Fibroblast of skin of left quadriceps (primary cell): ENCODE data around the gene MTLN.
"Not testable (repeated sequence)": the region's sequence is repeated elsewhere in the genome, so short reads cannot be mapped to it uniquely, and the experiment has no call there.

ENCODE experiments used
- DNase-seq, 2 experiments: peaks; one replicate each; pipeline ENCODE4 v3.0.0-alpha.2; 2013; ENCODE audit warnings: low read depth in 2 of 2

MTLN gene

GRCh38 chr2:110211938-110212858, at the start of gene MTLN:
Gene MTLN, minus strand, starts transcription at chr2:110212547. Its CDS starts 22 bp downstream, at chr2:110212525.
- DNase-seq: peak; percentile 27 to 32

DNA sequence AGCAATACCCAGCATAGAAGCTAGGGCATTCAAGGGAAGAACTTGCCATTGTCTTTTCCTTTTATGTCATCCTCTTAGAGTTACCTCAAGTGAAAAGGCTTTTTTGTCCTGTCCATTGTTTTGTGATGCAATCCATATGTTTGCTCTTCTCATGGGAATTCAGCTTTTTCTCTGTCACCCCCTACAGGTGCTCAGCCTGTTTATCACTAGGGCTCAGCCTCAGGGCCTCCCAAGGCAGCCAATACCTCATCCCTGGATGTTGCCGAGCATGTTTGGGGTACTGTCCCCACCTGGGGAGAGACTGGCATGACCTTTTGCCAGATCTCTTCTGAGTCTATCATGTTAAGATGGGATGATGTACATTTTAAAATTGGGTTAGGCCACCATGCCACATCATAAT, 49.6 kb upstream of the MTLN start:
- not testable (repeated sequence) for DNase-seq

- not testable (repeated sequence) for DNase-seq
Measured at GRCh38 chr2:110248081-110248795, 35.9 kb upstream of the MTLN start.

DNA sequence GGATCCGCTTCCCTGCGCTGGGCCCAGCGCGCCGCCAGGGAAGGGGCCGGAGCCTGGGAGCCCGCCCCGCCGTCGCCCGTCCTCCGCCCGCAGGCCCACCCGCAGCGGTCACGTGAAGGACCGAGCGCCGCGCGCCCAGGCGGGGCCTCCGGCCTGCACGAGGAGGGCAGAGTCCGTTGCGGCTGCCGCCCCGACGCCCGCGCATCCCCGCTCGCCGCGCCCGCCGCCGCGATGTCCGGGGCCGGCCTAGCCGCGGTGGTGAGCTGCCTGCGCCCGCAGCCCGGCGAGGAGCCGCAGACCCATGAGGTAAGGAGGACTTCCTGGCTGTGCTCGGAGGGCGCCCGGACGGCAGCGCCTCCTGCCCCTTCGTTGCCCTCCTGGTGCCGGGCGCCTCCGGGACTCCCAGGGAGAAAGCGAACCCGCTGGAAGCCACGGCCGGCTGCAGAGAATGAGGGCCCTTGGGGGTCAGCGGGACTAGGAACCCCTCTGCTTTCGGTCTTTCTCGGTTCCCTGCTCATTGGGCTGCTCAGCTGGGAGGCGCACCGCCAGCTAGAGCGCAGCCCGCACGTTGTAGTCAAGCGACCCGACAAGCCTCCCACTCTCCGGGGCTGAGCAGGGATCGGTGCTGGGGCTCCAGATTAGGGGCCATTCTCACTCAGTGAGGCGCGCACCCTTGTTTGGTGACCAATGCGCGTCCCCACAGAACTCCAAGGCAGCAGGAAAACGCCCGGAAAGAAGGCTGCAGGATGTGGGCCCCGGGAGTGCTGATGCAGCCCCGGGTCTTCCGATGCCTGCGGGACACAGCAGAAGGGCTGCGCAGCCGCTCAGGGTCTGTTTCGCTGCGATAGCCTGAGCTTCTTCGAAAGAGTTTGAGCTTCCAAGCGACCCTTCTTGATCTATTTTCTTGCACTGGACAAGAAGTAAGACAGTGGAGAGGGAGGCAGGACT, 33.4 kb upstream of the MTLN start:
- not testable (repeated sequence) for DNase-seq

DNA sequence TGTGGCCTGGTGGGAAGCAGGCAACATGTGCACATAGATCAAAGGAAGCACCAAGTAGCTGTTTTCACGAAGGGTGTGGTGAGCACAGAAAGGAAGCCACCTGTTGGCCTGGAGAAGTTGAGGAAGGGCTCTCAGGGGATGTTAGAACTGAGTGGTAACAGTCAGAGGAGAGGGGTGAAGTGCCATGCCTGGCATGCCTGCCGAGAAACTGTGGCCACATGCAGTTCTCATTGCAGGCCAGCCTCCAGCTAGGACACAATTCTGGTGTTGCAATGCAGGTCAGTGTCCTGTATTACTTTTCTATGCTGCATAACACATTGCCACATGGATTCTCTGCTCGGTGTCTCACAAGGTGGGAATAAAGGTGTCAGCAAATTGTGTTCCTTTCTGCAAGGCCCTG, 30.9 kb upstream of the MTLN start:
- not testable (repeated sequence) for DNase-seq

DNA sequence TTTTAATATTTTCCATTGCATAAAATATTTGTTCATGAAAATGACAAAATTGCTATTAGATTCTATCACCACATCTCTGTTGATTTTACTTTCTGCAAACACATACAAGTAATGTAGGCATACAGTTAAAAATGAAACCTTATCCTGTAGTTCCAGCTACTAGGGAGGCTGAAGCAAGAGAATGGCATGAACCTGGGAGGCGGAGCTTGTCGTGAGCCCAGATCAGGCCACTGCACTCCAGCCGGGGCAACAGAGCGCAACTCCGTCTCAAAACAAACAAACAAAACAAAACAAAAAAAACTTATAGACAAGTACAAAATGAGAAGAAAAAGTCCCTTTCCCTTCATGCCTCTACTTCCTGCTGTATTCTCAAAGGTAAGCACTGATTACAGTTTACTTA, 22.2 kb upstream of the MTLN start:
- not testable (repeated sequence) for DNase-seq

GRCh38 chr2:110229886-110230285, 17.5 kb upstream of the MTLN start:
- not testable (repeated sequence) for DNase-seq

DNA sequence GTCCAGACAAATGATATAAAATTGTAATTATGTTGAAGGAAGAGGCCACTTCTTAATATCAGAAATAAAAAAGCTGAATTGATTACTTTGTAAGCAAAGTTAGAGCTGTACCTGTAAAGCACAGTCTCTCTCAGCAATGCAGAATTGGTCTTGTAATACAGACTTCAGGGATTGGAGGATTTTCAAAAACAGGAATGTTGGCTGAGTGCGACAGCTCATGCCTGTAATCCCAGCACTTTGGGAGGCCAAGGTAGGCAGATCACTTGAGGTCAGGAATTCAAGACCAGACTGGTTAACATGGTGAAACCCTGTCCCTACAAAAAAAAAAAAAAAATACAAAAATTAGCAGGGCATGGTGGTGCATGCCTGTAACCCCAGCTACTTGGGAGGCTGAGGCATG, 10.3 kb upstream of the MTLN start:
- not testable (repeated sequence) for DNase-seq

GRCh38 chr2:110221938-110222337, 9.6 kb upstream of the MTLN start:
- DNase-seq: no peak

DNA sequence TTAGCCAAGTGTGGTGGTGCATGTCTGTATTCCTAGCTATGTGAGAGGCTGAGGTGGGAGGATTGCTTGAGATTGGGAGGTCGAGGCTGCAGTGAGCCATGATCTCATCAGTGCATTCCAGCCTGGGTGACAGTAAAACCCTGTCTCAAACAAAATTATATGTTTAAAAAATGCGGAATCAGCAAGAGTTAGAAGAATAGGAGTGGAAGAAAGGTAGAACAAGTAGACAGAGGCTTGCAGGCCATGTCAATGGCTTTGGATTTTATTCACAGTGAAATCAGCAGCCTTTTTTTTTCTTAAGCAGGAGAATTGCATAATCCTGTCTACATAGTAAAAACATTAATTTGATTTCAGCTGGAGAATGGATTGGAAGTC, 7.8 kb upstream of the MTLN start:
- no peak for DNase-seq

DNA sequence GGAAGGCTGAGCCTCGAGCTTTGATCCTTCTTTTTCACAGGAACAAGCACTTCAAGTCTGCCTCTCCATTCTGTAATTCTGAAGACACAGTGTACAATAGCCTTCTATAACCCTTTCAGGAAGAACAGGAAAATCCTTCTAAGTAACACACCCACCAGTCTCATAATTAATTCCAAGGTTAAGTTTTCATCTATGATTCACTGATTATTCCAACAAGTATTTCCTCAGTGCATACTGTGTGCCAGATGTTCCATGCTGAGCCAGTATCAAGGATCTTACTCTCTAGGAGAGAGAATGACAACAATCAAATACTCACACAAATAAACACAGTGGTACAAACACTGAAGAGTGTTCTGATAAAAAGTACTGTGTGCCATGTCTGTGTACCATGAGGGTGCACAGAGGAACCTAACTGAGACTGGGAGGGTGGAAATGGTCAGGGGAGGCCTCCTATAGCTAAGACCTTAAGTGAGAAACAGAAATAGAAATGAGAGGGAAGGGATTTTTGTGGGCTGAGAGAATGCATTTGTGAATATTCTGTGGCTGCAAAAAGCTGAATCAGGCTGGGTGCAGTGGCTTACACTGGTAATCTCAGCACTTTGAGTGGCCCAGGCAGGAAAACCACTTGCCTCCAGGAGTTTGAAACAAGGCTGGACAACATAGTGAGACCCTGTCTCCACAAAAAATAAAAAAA, 7.3 kb upstream of the MTLN start:
- DNase-seq: peak; percentile 52 to 59

DNA sequence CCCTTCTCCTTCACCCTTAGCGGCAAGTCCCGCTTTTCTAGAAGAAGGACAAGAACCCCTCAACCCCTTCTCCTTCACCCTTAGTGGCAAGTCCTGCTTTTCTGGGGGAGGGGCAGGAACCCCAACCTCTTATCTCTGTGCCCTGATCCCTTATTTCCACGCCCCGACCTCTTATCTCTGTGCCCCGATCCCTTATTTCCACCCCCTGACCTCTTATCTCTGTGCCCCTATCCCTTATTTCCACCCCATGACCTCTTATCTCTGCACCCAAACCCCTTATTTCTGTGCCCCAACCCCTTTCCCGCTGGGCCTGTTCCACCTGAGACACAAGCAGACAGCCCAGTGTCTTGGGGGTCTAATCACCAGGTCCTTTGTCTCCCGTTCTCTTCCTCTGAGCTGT, 6.5 kb upstream of the MTLN start:
- DNase-seq: not testable (repeated sequence)

GRCh38 chr2:110216803-110217202, 4.5 kb upstream of the MTLN start:
- no peak for DNase-seq

DNA sequence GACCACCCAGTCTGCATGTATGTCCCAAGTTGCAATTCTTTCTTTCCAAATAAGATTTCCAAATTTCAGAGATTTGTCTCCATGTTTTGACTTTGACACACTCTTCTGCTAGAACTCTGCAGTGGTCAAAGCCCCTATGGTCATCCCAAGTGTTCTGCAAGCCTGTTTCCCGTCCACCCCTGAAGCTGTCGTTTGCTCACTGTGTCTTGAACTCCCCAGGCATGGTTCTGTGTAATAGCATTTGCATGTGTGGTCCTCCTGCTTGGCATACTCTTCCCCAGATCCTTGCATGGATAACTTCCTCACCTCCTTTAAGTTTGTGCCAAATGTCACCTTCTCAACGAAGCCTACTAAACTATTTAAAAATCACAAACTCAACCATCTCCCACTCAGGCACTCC, 3.9 kb upstream of the MTLN start:
- no peak for DNase-seq

DNA sequence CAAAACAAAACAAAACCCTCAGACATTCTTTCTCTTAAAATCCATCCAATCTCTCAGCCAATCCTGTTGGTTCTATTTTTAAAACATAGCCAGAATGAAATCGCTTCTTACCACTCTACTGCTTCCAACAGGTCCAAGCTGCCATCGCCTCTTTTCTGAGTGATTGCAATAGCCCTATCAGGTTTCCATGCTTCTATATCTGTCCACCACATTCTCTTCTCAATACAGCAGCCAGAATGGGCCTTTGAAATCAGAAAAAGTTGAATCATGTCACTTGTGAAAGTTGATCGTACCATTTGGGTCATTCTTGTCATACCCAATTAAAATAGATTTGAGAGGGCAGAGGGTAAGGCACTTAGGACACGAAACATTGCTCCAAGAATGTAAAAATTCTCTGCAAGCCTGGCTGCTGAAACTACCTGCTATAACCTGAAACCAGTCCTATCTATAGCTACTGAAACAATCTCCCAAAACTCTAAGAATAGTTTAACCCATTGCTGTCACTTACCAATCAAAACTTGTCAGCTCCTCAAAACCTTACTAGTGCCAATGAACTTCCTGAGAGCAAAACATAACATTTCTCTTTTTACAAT, 3.3 kb upstream of the MTLN start:
- DNase-seq: no peak

- no peak for DNase-seq
Measured at GRCh38 chr2:110215091-110215490, 2.7 kb upstream of the MTLN start.

DNA sequence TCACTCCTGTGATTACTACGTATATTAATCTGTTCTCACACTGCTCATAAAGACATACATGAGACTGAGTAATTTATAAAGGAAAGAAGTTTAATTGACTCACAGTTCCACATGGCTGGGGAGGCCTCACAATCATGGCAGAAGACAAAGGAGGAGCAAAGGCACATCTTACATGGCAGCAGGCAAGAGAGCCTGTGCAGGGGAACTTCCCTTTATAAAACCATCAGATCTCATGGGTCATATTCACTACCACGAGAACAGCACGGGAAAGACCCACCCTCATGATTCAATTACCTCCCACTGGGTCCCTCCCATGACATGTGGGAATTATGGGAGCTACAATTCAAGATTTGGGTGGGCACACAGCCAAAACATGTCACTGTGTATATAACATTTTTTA, 1.2 kb upstream of the MTLN start:
- DNase-seq: not testable (repeated sequence)

- no peak for DNase-seq
Measured at GRCh38 chr2:110205660-110206455, 6.5 kb downstream of the MTLN start.

DNA sequence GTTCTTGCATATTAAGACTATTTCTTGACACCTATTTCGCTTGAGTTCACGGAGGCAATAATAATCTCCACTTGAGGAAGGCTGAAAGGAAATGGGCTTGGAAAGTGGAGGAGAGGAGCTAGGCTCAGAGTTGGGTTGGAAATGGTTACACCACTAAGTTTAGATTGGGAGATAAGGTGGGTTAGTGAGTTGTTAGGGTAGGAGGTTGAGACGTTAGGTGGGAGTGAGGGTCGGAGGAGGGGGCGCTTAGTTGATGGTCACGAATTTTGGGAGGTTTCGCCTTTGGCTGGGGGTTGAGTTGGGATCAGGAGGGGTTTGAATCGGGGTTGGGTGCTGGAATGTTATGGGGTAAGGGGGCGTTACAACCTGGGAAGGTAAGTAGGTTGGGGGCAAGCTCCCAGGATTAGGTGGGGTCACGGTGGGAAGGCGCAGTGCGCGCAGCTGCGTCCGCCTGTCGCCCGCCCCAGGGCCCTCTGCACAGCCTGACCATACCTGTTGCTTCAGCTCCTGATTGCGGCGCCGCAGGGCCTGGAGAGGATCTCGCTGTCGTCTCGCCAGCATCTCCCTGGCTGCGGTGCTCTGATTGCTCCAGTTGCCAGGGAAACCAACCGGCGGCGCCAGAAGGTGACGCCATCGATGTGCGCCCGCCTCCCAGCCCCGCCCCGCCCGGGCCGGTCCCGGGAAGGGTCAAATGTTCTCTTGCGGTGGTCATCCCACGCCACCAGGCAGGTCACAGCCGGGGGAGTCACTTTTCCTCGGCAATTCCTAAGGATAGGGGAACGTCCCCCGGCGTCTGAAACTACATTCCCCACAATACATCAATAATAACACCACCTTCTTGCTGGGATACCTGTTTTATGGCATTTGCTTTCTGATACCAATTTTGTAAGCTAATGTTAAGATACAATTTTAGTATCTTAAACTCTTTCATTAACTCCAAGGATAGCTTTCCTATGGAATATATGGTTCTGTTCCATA, 7.7 kb downstream of the MTLN start, which contains the start of gene NPHP1:
Gene NPHP1, minus strand, starts transcription at position 606 of the 978 bp plus-strand sequence. Its CDS starts 45 bp downstream, at position 561.
- peak; percentile 57 to 61 for DNase-seq
